SK-MEL-5 (cell line): ENCODE results near the gene CERS3. TPM values are rescaled to one million over a fixed set of nuclear protein-coding genes. Genes with fewer than 3 reads are reported as not detected.

Experiments
- DNase-seq: peaks from one replicate; pipeline ENCODE4 v3.0.0-alpha.2; 2016; ENCODE audit warnings: low read depth, low spot score
- in situ Hi-C: cut with HindIII; loops from 2 replicates; pipeline ENCODE4 v1.10.0; 2016; ENCODE audit warnings: low sequenced_read_pairs, high pct_unique_total_duplicates, low pct_unique_long_range_greater_than_20kb
- total RNA-seq: library from RNA; depleted of rRNA; stranded (reverse); fragments of >200 nt; shearing (Covaris generic); gene quantifications from 2 replicates; pipeline ENCODE4 v1.2.3, GENCODE V29; 2014

The CERS3 gene
- total RNA-seq, 1 experiment from 2014 or later, result not detected

GRCh38 chr15:100434038-100434437 is 94.7 kb downstream of the CERS3 start:
- in situ Hi-C loops, result no loop called here
- no peak for DNase-seq

- peak; percentile 26 for DNase-seq
- in situ Hi-C loops, result no loop called here
These were observed 95.4 kb downstream of the CERS3 start for GRCh38 chr15:100433304-100433703.

GRCh38 chr15:100430411-100430810 is 98.3 kb downstream of the CERS3 start:
- in situ Hi-C loops, result no loop called here
- no peak for DNase-seq

- in situ Hi-C loops, result no loop called here
- no peak for DNase-seq
These were observed 99.5 kb downstream of the CERS3 start for GRCh38 chr15:100429116-100429728.

- DNase-seq, result no peak
- in situ Hi-C loops, result no loop called here
These were observed 101.8 kb downstream of the CERS3 start for GRCh38 chr15:100426937-100427336.

GRCh38 chr15:100405179-100405578 is 123.6 kb downstream of the CERS3 start:
- DNase-seq, result no peak
- in situ Hi-C loops, result no loop called here

- DNase-seq, result no peak
- in situ Hi-C loops, result no loop called here
These were observed 127.8 kb downstream of the CERS3 start for GRCh38 chr15:100400996-100401395.

- in situ Hi-C loops, result no loop called here
- DNase-seq, result no peak
These were observed 133.9 kb downstream of the CERS3 start for GRCh38 chr15:100394736-100395440.

GRCh38 chr15:100393008-100393407 is 135.7 kb downstream of the CERS3 start:
- in situ Hi-C loops, result no loop called here
- DNase-seq, result no peak

GRCh38 chr15:100385300-100386050 is 143.3 kb downstream of the CERS3 start:
- in situ Hi-C loops, result no loop called here
- DNase-seq, result no peak

- in situ Hi-C loops, result no loop called here
These were observed 144.7 kb downstream of the CERS3 start for GRCh38 chr15:100384108-100384410.

GRCh38 chr15:100383302-100384107 is 145.2 kb downstream of the CERS3 start:
- in situ Hi-C loops, result no loop called here
- DNase-seq, result peak; percentile 66

More at GRCh38 chr15:100384108-100384410, 144.7 kb downstream of the CERS3 start:
- no peak for DNase-seq

- in situ Hi-C loops, result no loop called here
- no peak for DNase-seq
These were observed 154.8 kb downstream of the CERS3 start for GRCh38 chr15:100373942-100374341.

- no peak for DNase-seq
These were observed 155.4 kb downstream of the CERS3 start for GRCh38 chr15:100373120-100373896.

GRCh38 chr15:100372739-100373119 is 156.0 kb downstream of the CERS3 start:
- in situ Hi-C loops, result no loop called here
- DNase-seq, result no peak

More at GRCh38 chr15:100373120-100373896, 155.4 kb downstream of the CERS3 start:
- in situ Hi-C loops, result no loop called here

GRCh38 chr15:100355342-100355741 is 173.4 kb downstream of the CERS3 start:
- in situ Hi-C loops, result no loop called here
- DNase-seq, result no peak

- in situ Hi-C loops, result no loop called here
These were observed 175.3 kb downstream of the CERS3 start for GRCh38 chr15:100353449-100353848.

More at GRCh38 chr15:100353449-100353848, 175.3 kb downstream of the CERS3 start:
- DNase-seq, result no peak
